GM12801 (cell line): ENCODE data around the gene ARSI.

Experiments
- TF ChIP-seq, protein P1 (sequence below): IDR thresholded peaks from one replicate; pipeline ENCODE4 v1.5.1; 2011; ENCODE audit warnings: control low read depth; ENCODE audit not compliant: insufficient read length; ENCODE audit errors: extremely low read depth

ARSI gene

DNA sequence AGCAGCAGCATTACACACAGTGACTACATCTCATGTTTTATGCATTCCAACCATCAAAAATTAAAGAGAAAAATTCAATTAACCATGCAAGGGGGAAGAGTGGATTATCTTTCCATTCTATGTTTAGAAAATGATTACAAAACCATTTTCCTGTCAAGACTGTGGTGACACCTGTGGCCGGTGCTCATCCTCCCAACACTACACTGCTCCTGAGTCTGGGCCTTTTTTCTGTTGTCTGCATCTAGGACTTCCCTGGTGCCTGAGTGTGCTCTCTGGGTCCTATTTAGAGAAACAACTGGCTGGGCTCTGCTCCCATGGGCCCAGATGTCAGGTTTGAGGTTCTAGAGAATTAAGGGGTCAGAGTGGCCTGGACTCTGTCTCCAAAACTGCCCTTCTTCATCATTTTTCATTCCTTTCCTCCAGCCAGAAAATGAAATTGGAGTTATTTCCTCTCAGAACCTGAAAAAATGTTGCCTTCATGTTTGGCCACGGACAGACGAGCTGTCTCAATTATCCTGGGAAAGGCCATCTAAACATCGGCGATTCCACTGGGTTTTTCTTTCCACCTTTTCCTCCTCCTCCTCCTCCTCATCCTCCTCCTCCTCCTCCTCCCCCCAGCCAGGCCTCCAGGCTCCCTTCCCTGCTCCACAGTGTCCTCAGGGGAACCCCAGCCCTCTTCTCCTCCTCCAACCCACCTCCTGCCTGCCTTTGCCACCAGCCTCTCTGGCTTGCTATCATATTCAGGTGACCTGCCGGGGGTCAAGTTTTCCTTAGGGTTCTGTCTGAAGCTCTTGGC is 11.4 kb upstream of the ARSI start:
- TF ChIP-seq, protein P1, sequence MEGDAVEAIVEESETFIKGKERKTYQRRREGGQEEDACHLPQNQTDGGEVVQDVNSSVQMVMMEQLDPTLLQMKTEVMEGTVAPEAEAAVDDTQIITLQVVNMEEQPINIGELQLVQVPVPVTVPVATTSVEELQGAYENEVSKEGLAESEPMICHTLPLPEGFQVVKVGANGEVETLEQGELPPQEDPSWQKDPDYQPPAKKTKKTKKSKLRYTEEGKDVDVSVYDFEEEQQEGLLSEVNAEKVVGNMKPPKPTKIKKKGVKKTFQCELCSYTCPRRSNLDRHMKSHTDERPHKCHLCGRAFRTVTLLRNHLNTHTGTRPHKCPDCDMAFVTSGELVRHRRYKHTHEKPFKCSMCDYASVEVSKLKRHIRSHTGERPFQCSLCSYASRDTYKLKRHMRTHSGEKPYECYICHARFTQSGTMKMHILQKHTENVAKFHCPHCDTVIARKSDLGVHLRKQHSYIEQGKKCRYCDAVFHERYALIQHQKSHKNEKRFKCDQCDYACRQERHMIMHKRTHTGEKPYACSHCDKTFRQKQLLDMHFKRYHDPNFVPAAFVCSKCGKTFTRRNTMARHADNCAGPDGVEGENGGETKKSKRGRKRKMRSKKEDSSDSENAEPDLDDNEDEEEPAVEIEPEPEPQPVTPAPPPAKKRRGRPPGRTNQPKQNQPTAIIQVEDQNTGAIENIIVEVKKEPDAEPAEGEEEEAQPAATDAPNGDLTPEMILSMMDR = no peak

GRCh38 chr5:150313501-150313900 is 10.8 kb upstream of the ARSI start:
- TF ChIP-seq, protein P1 = no peak

GRCh38 chr5:150312518-150312917 is 9.8 kb upstream of the ARSI start:
- TF ChIP-seq, protein P1 = no peak

DNA sequence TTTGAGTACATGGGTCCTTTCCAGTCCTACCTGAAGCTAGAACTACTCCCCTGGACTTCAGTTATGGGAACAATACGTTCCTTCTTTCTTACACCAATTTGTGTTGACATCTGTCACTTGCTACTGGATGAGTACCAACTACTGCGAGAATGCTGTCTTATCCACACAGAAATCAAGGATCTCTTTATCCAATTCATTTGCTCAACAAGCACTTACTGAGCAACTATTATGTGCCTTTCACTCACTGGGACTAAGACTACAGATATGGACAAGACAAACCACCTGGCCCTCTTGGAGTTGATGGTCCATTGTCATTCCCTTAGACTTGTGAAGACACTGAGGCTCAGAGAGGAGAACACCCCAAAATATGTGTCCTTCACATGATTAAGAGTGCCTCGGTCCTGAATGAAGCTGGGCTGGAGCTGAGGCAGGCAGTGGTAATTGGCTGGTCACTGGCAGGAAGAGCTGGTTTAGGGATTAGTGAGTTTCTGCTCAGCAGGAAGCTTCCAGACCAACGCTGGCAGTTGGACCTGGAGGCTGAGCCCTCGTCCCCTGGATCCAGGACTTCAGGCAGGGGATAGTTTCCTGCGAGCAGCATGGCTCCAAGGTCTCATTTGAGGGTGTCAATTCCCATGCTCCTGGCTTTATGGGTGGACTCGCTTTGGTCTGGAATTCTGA is 8.4 kb upstream of the ARSI start:
- TF ChIP-seq, protein P1 = no peak

DNA sequence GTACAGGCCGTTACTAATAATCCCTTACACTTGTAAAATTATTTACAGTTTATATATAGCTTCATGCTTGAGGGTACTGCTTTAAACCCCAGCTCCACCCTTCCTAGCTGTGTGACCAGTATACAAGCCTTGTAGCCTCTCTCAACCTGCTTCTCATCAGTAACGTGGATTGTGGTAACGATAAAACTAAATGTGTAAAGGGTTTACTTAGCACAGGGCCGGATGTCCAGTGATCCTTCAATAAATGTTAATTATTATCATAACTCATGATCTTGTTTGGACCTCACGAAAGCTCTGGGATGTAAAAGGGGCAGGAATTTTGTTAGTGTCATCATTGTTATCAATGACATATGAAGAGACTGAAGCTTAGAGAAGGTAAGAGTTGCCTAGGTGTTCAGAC is 7.5 kb upstream of the ARSI start:
- TF ChIP-seq, protein P1 = no peak

- TF ChIP-seq, protein P1 = no peak
Measured at GRCh38 chr5:150309886-150310239, 7.2 kb upstream of the ARSI start.

- TF ChIP-seq, protein P1 = no peak
Measured at GRCh38 chr5:150309101-150309885, 6.6 kb upstream of the ARSI start.
